ENCODE measurements around the gene UBE2G2.

UBE2G2 gene

DNA sequence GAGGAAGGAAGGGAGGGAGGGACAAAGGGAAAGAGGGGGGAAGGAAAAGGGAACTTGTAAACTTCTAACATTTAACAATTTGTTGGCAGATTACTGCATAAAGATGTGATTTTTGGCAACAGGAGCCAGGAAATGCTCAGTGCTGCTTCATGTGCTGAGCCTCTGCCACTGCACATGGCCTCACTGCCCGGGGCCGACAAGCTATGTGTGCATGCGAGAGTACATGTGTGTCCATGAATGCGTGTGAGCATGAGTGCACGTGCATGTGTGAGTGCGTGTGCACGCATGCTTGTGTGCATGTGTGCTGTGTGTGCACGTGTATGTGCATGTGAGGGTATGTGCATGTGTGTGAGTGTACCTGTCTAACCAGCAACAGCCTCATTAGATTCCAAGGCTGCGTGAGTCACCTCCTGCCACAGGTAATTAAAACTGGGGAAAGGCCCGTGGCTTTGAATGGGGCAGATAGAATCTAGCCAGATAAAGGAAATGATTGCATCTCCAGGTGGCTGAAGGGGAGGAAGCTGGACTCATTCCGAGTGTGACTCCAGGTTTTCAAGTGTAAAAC is 48.9 kb downstream of the UBE2G2 start:
- Histone ChIP-seq H2BK5ac (ENCODE audit: low read length) (no peak overlapping the region), H2AFZ (ENCODE audit: low read length) (no peak overlapping the region), H3K4ac (ENCODE audit: low read length) (no peak overlapping the region), H4K8ac (ENCODE audit: low read depth, low read length) (no peak overlapping the region), H3K9ac (ENCODE audit: low read depth, low read length, poor library complexity) (peak overlapping the region; percentile 13), H3K14ac (ENCODE audit: low read length) (no peak overlapping the region), H3K9me3 (replicated peaks in 1 of 2; ENCODE audit: control insufficient read depth in 2 of 2, insufficient read depth in 1 of 2, low read depth in 1 of 2, low read length in 2 of 2) (peaks cover 0 to 4% of the 10 kb centered on the region in 2 donors), H2BK12ac (ENCODE audit: low read length) (no peak overlapping the region), H3K36me3 (replicated peaks in 1 of 2; ENCODE audit: control insufficient read depth in 2 of 2, insufficient read depth in 2 of 2, low read length in 2 of 2) (no peaks in the 10 kb centered on the region), H3K27ac (replicated peaks; ENCODE audit: low read length) (no peak overlapping the region), H2BK120ac (ENCODE audit: low read depth, low read length) (no peak overlapping the region), H2BK15ac (ENCODE audit: low read length) (no peak overlapping the region), H3K4me3 (ENCODE audit: low read length in 2 of 2) (peak overlapping the region in 1 of 2 donors; percentile 21), H3K23ac (ENCODE audit: low read depth, low read length, poor library complexity) (peak overlapping the region; percentile 4), H3K79me1 (ENCODE audit: low read depth, low read length) (no peaks in the 10 kb centered on the region), H3K4me2 (ENCODE audit: insufficient read depth, low read length, poor library complexity, severe bottlenecking) (no peak overlapping the region), H4K91ac (ENCODE audit: low read depth, low read length, poor library complexity) (no peak overlapping the region), H3K27me3 (ENCODE audit: control insufficient read depth in 3 of 3, insufficient read depth in 3 of 3, low read depth in 1 of 3, low read length in 3 of 3) (peaks cover 0 to 9% (median 0%) of the 10 kb centered on the region in 3 experiments), H3K18ac (ENCODE audit: low read length) (peak overlapping the region; percentile 23), H3K4me1 (ENCODE audit: control insufficient read depth in 2 of 2, insufficient read depth in 1 of 2, low read depth in 1 of 2, low read length in 2 of 2) (peaks cover 2 to 12% of the 10 kb centered on the region in 2 donors), H2AK5ac (ENCODE audit: low read depth, low read length) (no peak overlapping the region)
- WGBS, 2 donors (ENCODE audit: extremely low coverage in 2 of 2, insufficient read length in 2 of 2, insufficient replicate concordance in 1 of 2), result no CpG with 5 or more reads among the region's 11 CpGs
- no peak for DNase-seq (ENCODE audit: low spot score)

DNA sequence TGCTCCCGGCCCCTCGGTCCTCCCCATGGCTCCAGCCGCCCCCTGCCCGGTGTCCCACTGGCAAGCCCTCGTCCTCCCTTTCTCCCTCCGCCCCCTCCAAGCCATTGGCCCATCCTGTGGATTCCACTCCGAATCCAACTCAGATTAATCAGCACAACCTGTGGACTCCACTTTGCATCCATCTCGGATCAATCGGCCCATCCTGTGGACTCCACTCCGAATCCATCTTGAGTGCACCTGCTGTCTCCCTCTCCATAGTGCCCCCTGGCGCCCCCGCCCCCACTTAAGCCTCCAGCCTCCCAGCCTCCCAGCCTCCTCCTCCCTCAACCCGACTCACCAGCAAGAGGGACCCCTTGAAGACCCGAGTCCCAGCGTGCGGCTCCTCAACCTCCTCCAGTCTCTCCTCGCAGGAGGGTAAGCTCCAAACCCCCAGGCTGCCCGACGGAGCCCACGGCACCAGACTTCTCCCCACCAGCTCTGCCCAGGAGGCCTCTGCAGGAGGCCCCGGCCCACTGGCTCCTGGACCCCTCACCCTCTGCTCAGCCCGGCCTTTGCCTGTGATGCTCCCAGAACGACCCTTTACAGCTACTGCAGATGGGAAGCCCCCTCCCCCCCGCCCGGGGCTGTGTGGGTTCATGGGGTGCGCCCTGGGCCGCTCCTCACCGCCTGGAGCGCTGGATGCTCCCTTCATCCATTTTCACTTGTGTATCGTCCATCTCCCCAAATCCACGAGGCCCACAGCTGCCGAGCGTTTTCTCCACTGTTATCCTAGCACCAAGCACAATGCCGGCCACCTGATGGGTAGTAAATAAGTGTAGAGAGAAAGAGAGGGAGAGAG is 49.6 kb downstream of the UBE2G2 start:
- H4K91ac ChIP-seq (ENCODE audit: low read depth, low read length, poor library complexity), result no peak overlapping the region
- no CpG with 5 or more reads among the region's 34 CpGs for WGBS, 2 donors (ENCODE audit: extremely low coverage in 2 of 2, insufficient read length in 2 of 2, insufficient replicate concordance in 1 of 2)
- H3K79me1 ChIP-seq (ENCODE audit: low read depth, low read length), result no peaks in the 10 kb centered on the region

DNA sequence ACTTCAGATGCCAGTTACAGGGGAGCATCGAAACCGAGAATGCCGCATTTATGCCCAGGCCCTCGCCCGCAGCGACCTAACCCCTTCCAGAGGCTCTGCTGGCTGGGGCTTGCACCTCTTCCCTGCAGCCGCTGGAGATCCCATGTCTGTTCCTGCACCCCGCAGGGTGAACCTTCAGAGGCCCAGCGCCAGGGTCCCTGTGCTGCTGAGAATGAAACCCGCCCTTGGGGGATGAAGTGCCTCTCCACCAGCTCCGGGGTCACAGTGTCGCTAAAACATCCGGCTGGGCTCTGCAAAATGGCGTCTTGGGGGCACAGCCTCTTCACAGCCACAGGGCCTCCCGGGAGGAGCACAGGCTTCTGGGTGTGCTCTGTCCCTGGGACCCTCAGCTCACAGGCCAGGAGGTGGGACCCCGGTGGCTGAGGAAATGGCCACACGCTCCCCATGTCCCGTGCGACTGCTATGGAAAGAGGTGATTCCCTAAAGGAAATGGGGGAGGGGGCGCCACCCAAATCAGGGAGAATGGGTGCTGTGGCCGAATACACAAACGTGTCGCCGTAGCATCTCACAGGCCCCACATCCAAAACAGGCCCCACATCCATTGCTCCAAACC is 50.3 kb downstream of the UBE2G2 start:
- no peak for DNase-seq (ENCODE audit: low spot score)

More for the DNA sequence above, 49.6 kb downstream of the UBE2G2 start:
- Histone ChIP-seq H3K4me2 (ENCODE audit: insufficient read depth, low read length, poor library complexity, severe bottlenecking) (no peak overlapping the region), H3K4me1 (ENCODE audit: control insufficient read depth in 2 of 2, insufficient read depth in 1 of 2, low read depth in 1 of 2, low read length in 2 of 2) (peaks cover 2 to 12% of the 10 kb centered on the region in 2 donors), H2BK120ac (ENCODE audit: low read depth, low read length) (no peak overlapping the region), H2AK5ac (ENCODE audit: low read depth, low read length) (no peak overlapping the region), H3K4ac (ENCODE audit: low read length) (no peak overlapping the region), H3K14ac (ENCODE audit: low read length) (peak overlapping the region; percentile 2), H3K9me3 (replicated peaks in 1 of 2; ENCODE audit: control insufficient read depth in 2 of 2, insufficient read depth in 1 of 2, low read depth in 1 of 2, low read length in 2 of 2) (peaks cover 0 to 4% of the 10 kb centered on the region in 2 donors), H2BK12ac (ENCODE audit: low read length) (no peak overlapping the region), H3K9ac (ENCODE audit: low read depth, low read length, poor library complexity) (no peak overlapping the region), H3K23ac (ENCODE audit: low read depth, low read length, poor library complexity) (no peak overlapping the region), H2BK5ac (ENCODE audit: low read length) (no peak overlapping the region), H2BK15ac (ENCODE audit: low read length) (no peak overlapping the region), H3K27me3 (ENCODE audit: control insufficient read depth in 3 of 3, insufficient read depth in 3 of 3, low read depth in 1 of 3, low read length in 3 of 3) (peaks cover 0 to 9% (median 0%) of the 10 kb centered on the region in 3 experiments), H3K36me3 (replicated peaks in 1 of 2; ENCODE audit: control insufficient read depth in 2 of 2, insufficient read depth in 2 of 2, low read length in 2 of 2) (no peaks in the 10 kb centered on the region), H3K4me3 (ENCODE audit: low read length in 2 of 2) (no peak overlapping the region), H2AFZ (ENCODE audit: low read length) (no peak overlapping the region), H4K8ac (ENCODE audit: low read depth, low read length) (no peak overlapping the region), H3K27ac (replicated peaks; ENCODE audit: low read length) (no peak overlapping the region), H3K18ac (ENCODE audit: low read length) (no peak overlapping the region)
- no peak for DNase-seq (ENCODE audit: low spot score)

DNA sequence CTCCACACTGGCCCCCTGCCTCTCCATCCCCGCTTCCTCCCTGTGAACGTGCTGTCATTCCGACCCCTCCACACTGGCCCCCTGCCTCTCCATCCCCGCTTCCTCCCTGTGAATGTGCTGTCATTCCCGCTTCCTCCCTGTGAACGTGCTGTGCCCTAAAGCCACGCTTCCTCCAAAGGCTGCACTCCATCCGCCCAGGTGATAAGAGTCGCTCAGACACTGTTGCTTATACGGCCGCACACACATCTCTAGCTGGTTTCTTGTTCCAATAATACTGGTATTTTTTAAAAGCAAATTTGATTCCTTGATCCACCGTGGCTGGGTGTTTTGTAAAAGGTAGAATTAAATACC is 51.0 kb downstream of the UBE2G2 start:
- Histone ChIP-seq H3K27me3 (ENCODE audit: control insufficient read depth in 3 of 3, insufficient read depth in 3 of 3, low read depth in 1 of 3, low read length in 3 of 3) (peaks cover 0 to 13% (median 0%) of the 10 kb centered on the region in 3 experiments), H3K4me3 (ENCODE audit: low read length in 2 of 2) (no peak overlapping the region), H2BK120ac (ENCODE audit: low read depth, low read length) (no peak overlapping the region), H2AFZ (ENCODE audit: low read length) (no peak overlapping the region), H3K9me3 (replicated peaks in 1 of 2; ENCODE audit: control insufficient read depth in 2 of 2, insufficient read depth in 1 of 2, low read depth in 1 of 2, low read length in 2 of 2) (peaks cover 0 to 4% of the 10 kb centered on the region in 2 donors), H3K36me3 (replicated peaks in 1 of 2; ENCODE audit: control insufficient read depth in 2 of 2, insufficient read depth in 2 of 2, low read length in 2 of 2) (no peaks in the 10 kb centered on the region), H3K14ac (ENCODE audit: low read length) (peak overlapping the region; percentile 5), H3K9ac (ENCODE audit: low read depth, low read length, poor library complexity) (no peak overlapping the region), H2BK5ac (ENCODE audit: low read length) (no peak overlapping the region), H3K23ac (ENCODE audit: low read depth, low read length, poor library complexity) (peak overlapping the region; percentile 82), H3K4me2 (ENCODE audit: insufficient read depth, low read length, poor library complexity, severe bottlenecking) (no peak overlapping the region), H3K79me1 (ENCODE audit: low read depth, low read length) (no peaks in the 10 kb centered on the region), H3K4me1 (ENCODE audit: control insufficient read depth in 2 of 2, insufficient read depth in 1 of 2, low read depth in 1 of 2, low read length in 2 of 2) (peaks cover 2 to 12% of the 10 kb centered on the region in 2 donors), H4K8ac (ENCODE audit: low read depth, low read length) (no peak overlapping the region), H2BK15ac (ENCODE audit: low read length) (no peak overlapping the region), H3K4ac (ENCODE audit: low read length) (peak overlapping the region; percentile 44), H3K27ac (replicated peaks; ENCODE audit: low read length) (no peak overlapping the region), H3K18ac (ENCODE audit: low read length) (no peak overlapping the region), H2BK12ac (ENCODE audit: low read length) (no peak overlapping the region), H4K91ac (ENCODE audit: low read depth, low read length, poor library complexity) (no peak overlapping the region), H2AK5ac (ENCODE audit: low read depth, low read length) (peak overlapping the region; percentile 89)
- no CpG with 5 or more reads among the region's 12 CpGs for WGBS, 2 donors (ENCODE audit: extremely low coverage in 2 of 2, insufficient read length in 2 of 2, insufficient replicate concordance in 1 of 2)
- no peak for DNase-seq (ENCODE audit: low spot score)

More for the DNA sequence above, 50.3 kb downstream of the UBE2G2 start:
- H2AK5ac ChIP-seq (ENCODE audit: low read depth, low read length), result no peak overlapping the region
- H2BK12ac ChIP-seq (ENCODE audit: low read length), result no peak overlapping the region
- no peak overlapping the region for H4K91ac ChIP-seq (ENCODE audit: low read depth, low read length, poor library complexity)
- H3K4me3 ChIP-seq (ENCODE audit: low read length in 2 of 2), result no peak overlapping the region
- no peak overlapping the region for H3K4ac ChIP-seq (ENCODE audit: low read length)
- no peaks in the 10 kb centered on the region for H3K79me1 ChIP-seq (ENCODE audit: low read depth, low read length)
- H3K14ac ChIP-seq (ENCODE audit: low read length), result peak overlapping the region; percentile 2
- no peak overlapping the region for H4K8ac ChIP-seq (ENCODE audit: low read depth, low read length)
- peaks cover 0 to 9% (median 0%) of the 10 kb centered on the region in 3 experiments for H3K27me3 ChIP-seq (ENCODE audit: control insufficient read depth in 3 of 3, insufficient read depth in 3 of 3, low read depth in 1 of 3, low read length in 3 of 3)
- H3K4me1 ChIP-seq (ENCODE audit: control insufficient read depth in 2 of 2, insufficient read depth in 1 of 2, low read depth in 1 of 2, low read length in 2 of 2), result peaks cover 2 to 12% of the 10 kb centered on the region in 2 donors
- H2BK120ac ChIP-seq (ENCODE audit: low read depth, low read length), result no peak overlapping the region
- no peak overlapping the region for H3K23ac ChIP-seq (ENCODE audit: low read depth, low read length, poor library complexity)
- no peak overlapping the region for H3K27ac ChIP-seq (replicated peaks; ENCODE audit: low read length)
- H3K4me2 ChIP-seq (ENCODE audit: insufficient read depth, low read length, poor library complexity, severe bottlenecking), result no peak overlapping the region
- H3K36me3 ChIP-seq (replicated peaks in 1 of 2; ENCODE audit: control insufficient read depth in 2 of 2, insufficient read depth in 2 of 2, low read length in 2 of 2), result no peaks in the 10 kb centered on the region
- no CpG with 5 or more reads among the region's 24 CpGs for WGBS, 2 donors (ENCODE audit: extremely low coverage in 2 of 2, insufficient read length in 2 of 2, insufficient replicate concordance in 1 of 2)
- no peak overlapping the region for H2BK15ac ChIP-seq (ENCODE audit: low read length)
- H3K9me3 ChIP-seq (replicated peaks in 1 of 2; ENCODE audit: control insufficient read depth in 2 of 2, insufficient read depth in 1 of 2, low read depth in 1 of 2, low read length in 2 of 2), result peaks cover 0 to 4% of the 10 kb centered on the region in 2 donors
- H3K9ac ChIP-seq (ENCODE audit: low read depth, low read length, poor library complexity), result no peak overlapping the region
- no peak overlapping the region for H2AFZ ChIP-seq (ENCODE audit: low read length)
- no peak overlapping the region for H2BK5ac ChIP-seq (ENCODE audit: low read length)
- H3K18ac ChIP-seq (ENCODE audit: low read length), result no peak overlapping the region
